ENCODE data around the gene ZNF177.

DNA sequence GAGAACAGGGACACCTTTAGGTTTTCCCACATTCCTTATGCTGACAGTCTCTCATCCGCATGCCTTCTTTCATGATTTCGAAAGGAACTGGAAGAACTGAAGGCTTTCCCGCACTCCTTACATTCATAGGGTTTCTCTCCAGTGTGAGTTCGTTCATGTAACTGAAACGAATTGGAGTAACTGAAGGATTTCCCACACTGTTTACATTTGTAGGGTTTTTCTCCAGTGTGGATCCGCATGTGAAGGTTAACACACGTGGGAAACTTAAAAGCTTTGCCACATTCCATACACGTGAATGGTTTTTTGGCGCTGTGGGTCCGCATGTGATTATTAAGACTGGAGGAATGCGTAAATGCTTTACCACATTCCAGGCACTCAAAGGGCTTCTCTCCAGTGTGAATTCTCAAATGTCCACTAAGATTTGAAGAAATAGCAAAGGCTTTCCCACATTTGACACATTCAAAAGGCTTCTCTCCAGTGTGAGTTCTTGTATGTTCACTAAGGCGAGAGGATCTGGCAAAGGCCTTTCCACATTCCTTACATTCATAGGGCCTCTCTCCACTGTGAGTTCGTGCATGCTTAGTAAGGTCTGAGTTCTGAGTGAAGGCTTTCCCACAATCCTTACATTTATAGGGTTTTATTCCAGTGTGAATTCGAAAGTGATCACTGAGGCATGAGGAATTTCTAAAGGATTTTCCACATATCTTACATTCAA, 50.6 kb downstream of the ZNF177 start:
- TF ChIP-seq CTCF (IDR thresholded peaks at IDR 0.05) (no peak), POLR2AphosphoS5 (IDR thresholded peaks at IDR 0.05; ENCODE audit: insufficient read depth in 1 of 2, low read depth in 1 of 2) (no peak)
